SK-N-MC (cell line): ENCODE data around the gene DNAJC17.

Experiments
- EZH2 ChIP-seq: fragments of 200-600 bp; sonication (generic); IDR thresholded peaks from one replicate; pipeline ENCODE4 v1.6.1; 2017; ENCODE audit warnings: antibody characterized with exemption
- POLR2AphosphoS5 ChIP-seq: IDR thresholded peaks from 2 replicates; pipeline ENCODE4 v1.6.1; 2012; ENCODE audit warnings: mild to moderate bottlenecking, low read depth, low read length, borderline replicate concordance

DNA sequence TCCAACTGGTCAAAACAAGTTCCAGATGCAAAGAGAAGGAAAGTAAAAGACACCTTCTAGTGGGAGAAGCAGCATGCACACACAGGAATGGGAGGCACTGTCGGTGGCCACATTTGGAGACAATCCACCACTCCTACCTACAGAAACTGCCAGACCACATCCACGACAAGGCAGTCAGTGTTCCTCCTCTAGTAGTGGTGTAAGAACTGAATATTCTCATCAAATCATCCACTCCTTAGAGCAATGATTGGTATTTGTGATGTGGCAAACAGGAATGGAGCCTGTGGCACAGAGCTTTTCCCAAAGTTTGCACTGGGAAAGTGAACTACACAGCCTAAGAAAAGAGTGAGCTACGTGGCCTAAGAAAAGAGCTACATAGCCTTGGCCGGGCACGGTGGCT lies 31.5 kb upstream of the DNAJC17 start:
- TF ChIP-seq EZH2 (no peak), POLR2AphosphoS5 (no peak)
